Activated T-cell treated with anti-CD3 and anti-CD28 coated beads for 24 hours (primary cell): ENCODE results near the gene NSMCE1.

ENCODE experiments used
- DNase-seq: peaks from one replicate; pipeline ENCODE4 v3.0.0-alpha.2; 2020; ENCODE audit warnings: low read depth

Gene NSMCE1

DNA sequence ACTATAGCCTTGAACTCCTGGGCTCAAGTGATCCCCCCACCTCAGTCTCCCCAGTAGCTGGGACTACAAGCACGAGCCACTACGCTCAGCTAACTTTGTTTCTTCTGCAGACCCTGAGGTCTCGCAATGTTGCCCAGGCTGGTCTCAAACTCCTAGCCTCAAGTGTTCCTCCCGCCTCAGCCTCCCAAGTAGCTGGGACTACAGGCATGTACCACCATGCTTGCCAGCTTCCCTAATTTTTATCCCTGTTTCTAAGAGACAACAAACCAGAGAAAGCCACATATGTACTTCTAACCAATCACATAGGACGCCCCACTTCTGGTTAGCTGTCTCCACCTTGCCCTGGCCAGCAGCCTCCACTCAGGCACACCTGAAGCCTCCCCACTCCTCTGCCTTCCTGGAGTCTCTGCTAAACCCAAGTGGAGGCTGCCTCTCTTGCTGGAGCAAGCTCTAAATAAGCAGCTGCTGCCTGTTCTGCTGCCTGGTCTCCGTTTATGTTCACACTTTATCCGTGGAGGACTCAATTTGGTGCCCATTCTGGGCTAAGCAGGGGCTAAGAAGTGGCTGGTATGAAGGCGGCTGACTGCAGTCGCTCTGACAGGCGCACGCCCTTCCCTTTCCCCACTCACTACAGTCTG lies 24.7 kb downstream of the NSMCE1 start:
- DNase-seq: no peak

DNA sequence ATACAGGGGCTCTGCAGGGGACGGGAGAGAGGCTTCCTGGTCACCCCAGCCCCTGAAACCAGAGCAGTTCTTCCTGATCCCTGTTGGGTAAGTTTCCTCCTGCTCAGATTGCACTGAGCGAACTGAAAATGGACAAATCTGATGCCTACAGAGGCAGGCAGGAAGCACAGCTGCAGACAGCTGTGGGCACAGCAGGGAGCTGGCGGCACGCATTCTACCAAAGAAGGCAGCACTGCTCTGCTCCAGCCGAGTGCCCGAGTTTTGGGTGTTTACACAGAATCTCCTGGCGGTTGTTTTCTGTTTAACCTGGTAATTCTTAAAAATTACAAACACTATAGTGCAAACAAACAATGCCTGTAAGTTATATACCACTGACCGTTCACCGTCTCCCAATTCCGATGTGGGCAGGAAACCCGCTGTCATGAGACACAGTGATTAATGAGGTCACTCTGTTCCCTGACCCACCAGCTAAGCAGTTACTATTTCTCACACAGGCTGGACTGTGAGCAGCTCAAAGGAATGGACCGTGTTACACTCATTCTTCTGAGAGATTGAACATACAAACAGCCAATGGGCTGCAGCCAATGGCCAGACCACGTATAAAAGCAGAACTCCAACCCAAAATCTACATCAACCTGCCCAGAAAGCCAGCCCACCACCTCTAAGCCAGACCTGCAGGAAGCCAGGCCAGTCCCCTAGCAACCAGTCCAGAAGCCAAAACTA lies 25.5 kb downstream of the NSMCE1 start:
- no peak for DNase-seq

GRCh38 chr16:27242398-27242797 lies 26.2 kb downstream of the NSMCE1 start:
- no peak for DNase-seq

GRCh38 chr16:27241658-27242057 lies 26.9 kb downstream of the NSMCE1 start:
- DNase-seq: no peak

GRCh38 chr16:27240948-27241531 lies 27.5 kb downstream of the NSMCE1 start:
- DNase-seq: no peak

GRCh38 chr16:27239906-27240655 lies 28.5 kb downstream of the NSMCE1 start:
- DNase-seq: no peak

DNA sequence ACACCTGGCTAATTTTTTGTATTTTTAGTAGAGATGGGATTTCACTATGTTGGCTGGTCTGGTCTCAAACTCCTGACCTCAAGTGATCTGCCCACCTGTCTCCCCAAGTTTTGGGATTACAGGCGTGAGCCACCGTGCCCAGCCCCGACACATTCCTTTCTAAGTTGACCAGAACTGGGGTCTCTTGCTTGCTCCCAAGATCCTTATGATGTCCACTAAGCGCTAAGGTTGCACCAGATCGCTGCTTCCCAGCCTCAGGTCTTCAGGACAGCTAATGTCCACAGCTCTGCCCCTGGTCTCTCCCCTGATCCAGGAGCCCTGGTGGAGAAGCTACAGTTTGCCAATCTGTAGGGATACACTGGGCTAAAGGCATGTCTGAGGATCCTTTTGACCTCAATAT lies 29.5 kb downstream of the NSMCE1 start:
- DNase-seq: no peak

GRCh38 chr16:27238591-27238990 lies 30.0 kb downstream of the NSMCE1 start:
- no peak for DNase-seq

DNA sequence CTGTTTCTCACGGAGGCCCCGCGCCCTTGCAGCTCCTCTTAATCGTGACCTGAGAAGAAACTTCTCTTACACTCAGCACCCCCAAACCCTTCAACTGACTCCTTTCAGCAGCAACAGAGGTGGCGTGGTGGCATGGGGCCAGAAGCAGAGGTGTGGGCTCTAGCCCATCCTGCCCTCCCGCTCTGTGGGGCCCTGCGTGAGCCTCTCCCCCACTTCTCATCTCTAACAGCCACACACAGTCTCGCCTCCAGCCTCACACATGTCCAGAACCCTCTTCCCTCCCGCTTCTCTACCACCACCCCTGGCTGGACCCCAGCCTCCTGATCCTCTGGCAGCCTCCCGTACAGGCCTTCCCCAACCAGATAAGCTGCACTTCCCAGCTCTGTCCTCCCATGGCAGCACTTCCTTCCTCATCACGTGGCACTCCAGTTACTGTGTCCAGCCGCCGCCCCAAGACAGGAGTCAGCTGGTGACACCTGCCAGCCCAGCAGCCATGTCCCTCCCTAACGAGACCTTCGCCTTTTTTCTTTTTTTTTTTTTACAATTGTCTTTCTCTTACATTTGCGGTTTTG lies 30.5 kb downstream of the NSMCE1 start:
- peak; percentile 36 for DNase-seq

- DNase-seq: peak; percentile 80
These were observed 31.2 kb downstream of the NSMCE1 start for GRCh38 chr16:27237219-27238015.

- no peak for DNase-seq
These were observed 31.8 kb downstream of the NSMCE1 start for GRCh38 chr16:27236635-27237218.

GRCh38 chr16:27235938-27236245 lies 32.7 kb downstream of the NSMCE1 start:
- DNase-seq: no peak

- peak; percentile 73 for DNase-seq
These were observed 33.3 kb downstream of the NSMCE1 start for GRCh38 chr16:27235055-27235937.

DNA sequence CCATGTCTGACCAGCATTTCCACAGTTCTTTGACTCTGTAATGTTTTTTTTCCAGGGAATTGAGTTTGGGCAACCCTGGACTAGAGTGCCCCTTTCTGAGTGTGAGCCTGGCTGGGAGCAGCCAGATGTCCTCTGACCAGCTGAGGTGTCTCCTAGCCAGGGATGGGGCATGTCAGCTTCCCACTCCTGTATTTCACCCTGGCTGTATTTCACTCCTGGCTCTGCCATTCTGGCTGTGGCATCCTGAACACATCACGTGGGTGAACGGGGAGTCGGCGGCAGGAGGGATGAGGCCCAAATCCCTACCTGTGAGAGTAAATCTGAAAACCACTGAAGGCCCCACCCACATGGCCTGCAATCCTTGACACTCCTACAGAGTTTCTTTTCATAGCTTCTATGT lies 34.0 kb downstream of the NSMCE1 start:
- no peak for DNase-seq

GRCh38 chr16:27234171-27234570 lies 34.4 kb downstream of the NSMCE1 start:
- DNase-seq: no peak

DNA sequence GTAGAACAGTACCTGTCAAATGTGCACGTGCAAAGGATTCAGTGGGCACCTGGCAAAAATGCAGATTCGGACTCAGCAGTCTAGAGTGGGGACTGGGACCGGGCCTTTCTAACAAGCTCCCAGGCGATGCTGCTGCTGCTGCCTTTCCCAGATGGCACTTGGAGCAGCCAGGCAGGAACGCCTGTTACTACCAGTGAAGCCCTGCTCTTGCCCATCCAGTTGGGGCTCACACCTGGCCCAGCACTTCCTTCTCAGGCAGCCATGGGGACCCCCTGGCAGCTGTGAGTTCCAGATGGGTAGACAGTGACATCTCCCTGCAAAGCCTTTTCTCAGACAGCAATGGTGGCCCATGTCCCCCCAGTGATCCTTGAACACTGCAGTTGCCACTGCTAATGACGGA lies 34.8 kb downstream of the NSMCE1 start:
- no peak for DNase-seq

DNA sequence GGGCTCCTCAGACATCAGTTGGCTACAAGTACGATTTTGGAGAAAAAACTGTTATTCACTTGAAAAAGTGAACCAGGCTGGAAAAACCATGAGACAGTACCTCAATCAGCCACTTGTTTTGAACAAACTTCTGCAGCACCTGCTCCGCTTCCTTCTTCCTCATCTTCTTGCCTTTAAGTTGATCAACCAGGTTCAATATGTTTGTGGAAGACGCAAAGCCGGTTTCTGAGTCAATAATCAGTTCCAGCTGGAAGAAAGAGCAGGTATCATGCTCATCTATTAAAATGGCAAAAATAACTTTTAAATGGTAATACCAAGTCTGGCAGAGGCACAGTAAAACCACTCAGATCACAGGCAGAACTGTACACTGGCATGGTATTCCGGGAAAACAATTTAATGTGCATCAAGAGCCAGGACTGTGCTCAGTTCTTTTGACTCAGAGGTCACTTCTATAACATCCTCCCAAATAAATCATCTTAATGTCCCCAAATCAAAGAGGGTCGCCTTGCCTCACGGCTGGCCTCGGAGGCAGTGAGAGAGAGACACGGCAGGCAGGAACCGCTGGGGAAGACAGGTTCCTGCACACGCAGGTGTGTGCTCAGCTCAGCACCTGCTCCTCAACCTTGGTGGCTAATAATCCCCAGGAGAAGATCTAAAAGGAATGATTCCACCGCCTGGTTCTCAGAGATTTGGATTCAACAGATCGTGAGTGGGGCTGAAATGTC lies 35.5 kb downstream of the NSMCE1 start:
- no peak for DNase-seq

- peak; percentile 49 for DNase-seq
These were observed 36.3 kb downstream of the NSMCE1 start for GRCh38 chr16:27232061-27232900.

GRCh38 chr16:27231692-27232060 lies 36.9 kb downstream of the NSMCE1 start:
- DNase-seq: no peak
